Sigmoid colon (tissue), 3 donors: ENCODE results near the gene GPR158.

Source experiments
- POLR2A ChIP-seq, 2 donors: fragments of 450-650 bp; IDR thresholded peaks; one replicate each; pipeline ENCODE4 v1.6.1; 2016; ENCODE audit warnings: antibody characterized with exemption in 2 of 2, mild to moderate bottlenecking in 2 of 2, moderate library complexity in 2 of 2
- TF ChIP-seq, protein P1 (sequence below), 4 experiments: fragments of 450-650 bp in 3 of 4; fragments of 200-600 bp in 1 of 4; IDR thresholded peaks; one replicate each; pipeline ENCODE4 v1.5.1; 2016 to 2019; ENCODE audit warnings: antibody characterized with exemption in 4 of 4, mild to moderate bottlenecking in 3 of 4, moderate library complexity in 2 of 4

GRCh38 chr10:25245165-25245564, 70.4 kb downstream of the GPR158 start:
- no peak for TF ChIP-seq POLR2A (IDR thresholded peaks at IDR 0.05)
- TF ChIP-seq, protein P1, sequence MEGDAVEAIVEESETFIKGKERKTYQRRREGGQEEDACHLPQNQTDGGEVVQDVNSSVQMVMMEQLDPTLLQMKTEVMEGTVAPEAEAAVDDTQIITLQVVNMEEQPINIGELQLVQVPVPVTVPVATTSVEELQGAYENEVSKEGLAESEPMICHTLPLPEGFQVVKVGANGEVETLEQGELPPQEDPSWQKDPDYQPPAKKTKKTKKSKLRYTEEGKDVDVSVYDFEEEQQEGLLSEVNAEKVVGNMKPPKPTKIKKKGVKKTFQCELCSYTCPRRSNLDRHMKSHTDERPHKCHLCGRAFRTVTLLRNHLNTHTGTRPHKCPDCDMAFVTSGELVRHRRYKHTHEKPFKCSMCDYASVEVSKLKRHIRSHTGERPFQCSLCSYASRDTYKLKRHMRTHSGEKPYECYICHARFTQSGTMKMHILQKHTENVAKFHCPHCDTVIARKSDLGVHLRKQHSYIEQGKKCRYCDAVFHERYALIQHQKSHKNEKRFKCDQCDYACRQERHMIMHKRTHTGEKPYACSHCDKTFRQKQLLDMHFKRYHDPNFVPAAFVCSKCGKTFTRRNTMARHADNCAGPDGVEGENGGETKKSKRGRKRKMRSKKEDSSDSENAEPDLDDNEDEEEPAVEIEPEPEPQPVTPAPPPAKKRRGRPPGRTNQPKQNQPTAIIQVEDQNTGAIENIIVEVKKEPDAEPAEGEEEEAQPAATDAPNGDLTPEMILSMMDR (IDR thresholded peaks at IDR 0.05), result no peak
